HepG2 (cell line): ENCODE data around the gene INF2. TPM values are rescaled to one million over a fixed set of nuclear protein-coding genes. Genes with fewer than 3 reads are reported as not detected.

Experiments
- ATF2 ChIP-seq: sonication (generic); formaldehyde crosslinking; IDR thresholded peaks from 2 replicates; pipeline ENCODE4 v1.4.0; 2020; ENCODE audit warnings: missing genetic modification reagents
- MTF2 ChIP-seq: sonication (generic); formaldehyde crosslinking; IDR thresholded peaks from 2 replicates; pipeline ENCODE4 v1.5.0; 2020; ENCODE audit warnings: missing genetic modification reagents, borderline replicate concordance
- NAIF1 ChIP-seq: sonication (generic); formaldehyde crosslinking; IDR thresholded peaks from 2 replicates; pipeline ENCODE4 v1.5.0; 2020; ENCODE audit warnings: mild to moderate bottlenecking, missing genetic modification reagents, borderline replicate concordance
- NFKBIZ ChIP-seq: IDR thresholded peaks from 2 replicates; pipeline ENCODE4 v1.6.1; 2018; ENCODE audit warnings: missing genetic modification reagents, missing compliant biosample characterization
- TAF1 ChIP-seq: sonication (generic); formaldehyde crosslinking; IDR thresholded peaks from 2 replicates; pipeline ENCODE4 v1.4.0; 2020; ENCODE audit warnings: missing genetic modification reagents
- ZBED4 ChIP-seq: sonication (generic); formaldehyde crosslinking; IDR thresholded peaks from 2 replicates; pipeline ENCODE4 v1.4.0; 2020; ENCODE audit warnings: missing genetic modification reagents, borderline replicate concordance
- ZFP91 ChIP-seq: sonication (generic); formaldehyde crosslinking; IDR thresholded peaks from 2 replicates; pipeline ENCODE4 v1.9.0; 2022; ENCODE audit warnings: missing genetic modification reagents, mild to moderate bottlenecking, borderline replicate concordance
- ZNF678 ChIP-seq: sonication (generic); formaldehyde crosslinking; IDR thresholded peaks from 2 replicates; pipeline ENCODE4 v1.4.0; 2020; ENCODE audit warnings: mild to moderate bottlenecking, missing genetic modification reagents
- ZNF703 ChIP-seq: sonication (generic); formaldehyde crosslinking; IDR thresholded peaks from 2 replicates; pipeline ENCODE4 v1.5.1; 2020; ENCODE audit warnings: missing genetic modification reagents, mild to moderate bottlenecking, moderate library complexity, borderline replicate concordance
- polyA plus RNA-seq, 8 experiments: library from polyadenylated mRNA; depleted of rRNA in 3 of 8; stranded (reverse) in 7 of 8; unstranded in 1 of 8; fragments of >200 nt; fragmentation: Illumina TruSeq in 4 of 8; extraction: Trizol in 4 of 8; gene quantifications; 2 replicates each; pipeline versions ENCODE4 v1.2.1 to v1.2.3, GENCODE V29; 2011 to 2016; ENCODE audit warnings: low read depth in 4 of 8, missing spikeins in 1 of 8, mixed read lengths in 1 of 8; ENCODE audit not compliant: insufficient read depth in 1 of 8
- total RNA-seq, 5 experiments: library from RNA; depleted of rRNA; stranded (reverse); fragments of >200 nt; fragmentation: Illumina TruSeq; extraction: Trizol; gene quantifications; 2 replicates each; pipeline ENCODE4 v1.2.3, GENCODE V29; 2016; ENCODE audit warnings: low read depth in 1 of 5
- TF ChIP-seq, protein P1 (sequence below): sonication (generic); formaldehyde crosslinking; IDR thresholded peaks from 2 replicates; pipeline ENCODE4 v1.4.0; 2020; ENCODE audit warnings: mild to moderate bottlenecking, missing genetic modification reagents
- TF ChIP-seq, protein P2 (sequence below): sonication (generic); formaldehyde crosslinking; IDR thresholded peaks from 2 replicates; pipeline ENCODE4 v1.8.1; 2022; ENCODE audit warnings: low read depth, mild to moderate bottlenecking, missing genetic modification reagents

The INF2 gene
- total and polyA plus RNA-seq, 2 of the 13 experiments (the other 11 are each of a cell fraction or from before 2014, with no cell fraction given): 16.4 to 26.4 TPM

GRCh38 chr14:104687601-104688504 lies 1.6 kb upstream of the INF2 start (continued):
- TF ChIP-seq NAIF1 (CRISPR knock-in tag) (0 out of 2 replicates have a peak, but pooled peaks have one; percentile 36), MTF2 (CRISPR knock-in tag) (no peak), ZNF703 (CRISPR knock-in tag) (0 out of 2 replicates have a peak, but pooled peaks have one; percentile 21), ZBED4 (CRISPR knock-in tag) (0 out of 2 replicates have a peak, but pooled peaks have one; percentile 51), NFKBIZ (CRISPR knock-in tag) (no peak), ZNF678 (CRISPR knock-in tag) (peak; percentile 53; the same call in 1 of the 2 replicates), ZFP91 (CRISPR knock-in tag) (peak; percentile 68; the same call in 1 of the 2 replicates), ATF2 (CRISPR knock-in tag) (peak; percentile 73; the same call in 1 of the 2 replicates), TAF1 (CRISPR knock-in tag) (peak; percentile 81)
- TF ChIP-seq, protein P1, sequence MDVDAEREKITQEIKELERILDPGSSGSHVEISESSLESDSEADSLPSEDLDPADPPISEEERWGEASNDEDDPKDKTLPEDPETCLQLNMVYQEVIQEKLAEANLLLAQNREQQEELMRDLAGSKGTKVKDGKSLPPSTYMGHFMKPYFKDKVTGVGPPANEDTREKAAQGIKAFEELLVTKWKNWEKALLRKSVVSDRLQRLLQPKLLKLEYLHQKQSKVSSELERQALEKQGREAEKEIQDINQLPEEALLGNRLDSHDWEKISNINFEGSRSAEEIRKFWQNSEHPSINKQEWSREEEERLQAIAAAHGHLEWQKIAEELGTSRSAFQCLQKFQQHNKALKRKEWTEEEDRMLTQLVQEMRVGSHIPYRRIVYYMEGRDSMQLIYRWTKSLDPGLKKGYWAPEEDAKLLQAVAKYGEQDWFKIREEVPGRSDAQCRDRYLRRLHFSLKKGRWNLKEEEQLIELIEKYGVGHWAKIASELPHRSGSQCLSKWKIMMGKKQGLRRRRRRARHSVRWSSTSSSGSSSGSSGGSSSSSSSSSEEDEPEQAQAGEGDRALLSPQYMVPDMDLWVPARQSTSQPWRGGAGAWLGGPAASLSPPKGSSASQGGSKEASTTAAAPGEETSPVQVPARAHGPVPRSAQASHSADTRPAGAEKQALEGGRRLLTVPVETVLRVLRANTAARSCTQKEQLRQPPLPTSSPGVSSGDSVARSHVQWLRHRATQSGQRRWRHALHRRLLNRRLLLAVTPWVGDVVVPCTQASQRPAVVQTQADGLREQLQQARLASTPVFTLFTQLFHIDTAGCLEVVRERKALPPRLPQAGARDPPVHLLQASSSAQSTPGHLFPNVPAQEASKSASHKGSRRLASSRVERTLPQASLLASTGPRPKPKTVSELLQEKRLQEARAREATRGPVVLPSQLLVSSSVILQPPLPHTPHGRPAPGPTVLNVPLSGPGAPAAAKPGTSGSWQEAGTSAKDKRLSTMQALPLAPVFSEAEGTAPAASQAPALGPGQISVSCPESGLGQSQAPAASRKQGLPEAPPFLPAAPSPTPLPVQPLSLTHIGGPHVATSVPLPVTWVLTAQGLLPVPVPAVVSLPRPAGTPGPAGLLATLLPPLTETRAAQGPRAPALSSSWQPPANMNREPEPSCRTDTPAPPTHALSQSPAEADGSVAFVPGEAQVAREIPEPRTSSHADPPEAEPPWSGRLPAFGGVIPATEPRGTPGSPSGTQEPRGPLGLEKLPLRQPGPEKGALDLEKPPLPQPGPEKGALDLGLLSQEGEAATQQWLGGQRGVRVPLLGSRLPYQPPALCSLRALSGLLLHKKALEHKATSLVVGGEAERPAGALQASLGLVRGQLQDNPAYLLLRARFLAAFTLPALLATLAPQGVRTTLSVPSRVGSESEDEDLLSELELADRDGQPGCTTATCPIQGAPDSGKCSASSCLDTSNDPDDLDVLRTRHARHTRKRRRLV (CRISPR knock-in tag): peak; percentile 46; the same call in 1 of the 2 replicates
- TF ChIP-seq, protein P2, sequence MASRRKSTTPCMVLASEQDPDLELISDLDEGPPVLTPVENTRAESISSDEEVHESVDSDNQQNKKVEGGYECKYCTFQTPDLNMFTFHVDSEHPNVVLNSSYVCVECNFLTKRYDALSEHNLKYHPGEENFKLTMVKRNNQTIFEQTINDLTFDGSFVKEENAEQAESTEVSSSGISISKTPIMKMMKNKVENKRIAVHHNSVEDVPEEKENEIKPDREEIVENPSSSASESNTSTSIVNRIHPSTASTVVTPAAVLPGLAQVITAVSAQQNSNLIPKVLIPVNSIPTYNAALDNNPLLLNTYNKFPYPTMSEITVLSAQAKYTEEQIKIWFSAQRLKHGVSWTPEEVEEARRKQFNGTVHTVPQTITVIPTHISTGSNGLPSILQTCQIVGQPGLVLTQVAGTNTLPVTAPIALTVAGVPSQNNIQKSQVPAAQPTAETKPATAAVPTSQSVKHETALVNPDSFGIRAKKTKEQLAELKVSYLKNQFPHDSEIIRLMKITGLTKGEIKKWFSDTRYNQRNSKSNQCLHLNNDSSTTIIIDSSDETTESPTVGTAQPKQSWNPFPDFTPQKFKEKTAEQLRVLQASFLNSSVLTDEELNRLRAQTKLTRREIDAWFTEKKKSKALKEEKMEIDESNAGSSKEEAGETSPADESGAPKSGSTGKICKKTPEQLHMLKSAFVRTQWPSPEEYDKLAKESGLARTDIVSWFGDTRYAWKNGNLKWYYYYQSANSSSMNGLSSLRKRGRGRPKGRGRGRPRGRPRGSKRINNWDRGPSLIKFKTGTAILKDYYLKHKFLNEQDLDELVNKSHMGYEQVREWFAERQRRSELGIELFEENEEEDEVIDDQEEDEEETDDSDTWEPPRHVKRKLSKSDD (CRISPR knock-in tag): peak; percentile 39; the same call in 1 of the 2 replicates
